Limb (tissue), 2 donors: ENCODE results near the gene PRKCE.

Experiments used
- DNase-seq, 2 donors: peaks; one replicate each; pipeline ENCODE4 v3.0.0-alpha.2; 2016; ENCODE audit errors: extremely low spot score in 2 of 2

PRKCE gene

DNA sequence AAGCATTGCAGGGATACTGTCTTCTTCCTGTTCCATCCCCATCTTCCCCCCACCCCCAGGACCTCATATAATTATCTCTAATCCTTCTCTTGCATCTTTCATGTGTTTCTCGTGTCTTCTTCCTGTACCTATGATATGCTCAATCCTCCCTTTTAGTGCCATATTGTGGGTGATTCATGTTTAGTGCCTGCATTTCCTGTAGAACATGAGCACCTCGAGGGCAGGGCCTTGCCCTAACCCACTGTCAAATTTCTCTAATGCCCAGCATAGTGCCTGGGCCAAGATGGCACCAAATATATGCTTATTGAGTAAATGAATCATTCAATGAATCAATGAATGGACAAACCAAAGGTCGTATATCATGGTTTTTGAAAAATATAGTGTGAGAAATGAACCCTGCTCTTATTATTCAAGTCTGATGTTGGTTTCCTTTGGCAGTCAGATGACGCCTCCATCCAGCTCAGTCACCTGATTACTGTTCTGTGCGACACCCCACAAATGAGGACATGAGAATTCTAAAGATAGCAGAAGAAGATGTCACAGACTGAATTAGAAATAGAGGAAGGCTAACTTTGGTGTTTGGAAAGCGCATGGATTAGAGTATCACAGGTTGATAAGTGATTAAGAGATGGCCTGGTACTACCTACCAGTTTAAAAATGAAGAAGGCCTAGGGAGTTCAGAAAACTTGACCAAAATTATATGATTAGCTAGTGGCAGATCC is 278.4 kb downstream of the PRKCE start:
- no peak for DNase-seq

DNA sequence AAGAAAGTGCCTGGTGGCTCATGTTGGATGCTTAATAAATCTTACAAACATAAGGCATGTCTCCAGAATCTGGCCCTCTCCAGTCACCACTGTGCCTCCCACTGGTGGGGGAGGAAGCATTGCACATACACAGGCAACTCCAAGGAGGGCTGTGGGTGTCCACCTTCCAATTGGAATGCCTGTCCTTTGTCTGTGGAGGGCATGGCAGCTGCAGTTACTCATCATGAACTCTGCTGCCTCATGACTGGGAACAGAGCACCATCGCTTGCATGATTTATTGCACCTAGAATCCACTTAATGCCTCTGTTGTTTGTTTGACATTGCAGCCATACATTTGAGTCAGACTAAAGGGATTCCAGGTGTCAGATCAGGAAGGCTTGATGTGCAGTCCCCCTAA is 278.9 kb downstream of the PRKCE start:
- no peak for DNase-seq

DNA sequence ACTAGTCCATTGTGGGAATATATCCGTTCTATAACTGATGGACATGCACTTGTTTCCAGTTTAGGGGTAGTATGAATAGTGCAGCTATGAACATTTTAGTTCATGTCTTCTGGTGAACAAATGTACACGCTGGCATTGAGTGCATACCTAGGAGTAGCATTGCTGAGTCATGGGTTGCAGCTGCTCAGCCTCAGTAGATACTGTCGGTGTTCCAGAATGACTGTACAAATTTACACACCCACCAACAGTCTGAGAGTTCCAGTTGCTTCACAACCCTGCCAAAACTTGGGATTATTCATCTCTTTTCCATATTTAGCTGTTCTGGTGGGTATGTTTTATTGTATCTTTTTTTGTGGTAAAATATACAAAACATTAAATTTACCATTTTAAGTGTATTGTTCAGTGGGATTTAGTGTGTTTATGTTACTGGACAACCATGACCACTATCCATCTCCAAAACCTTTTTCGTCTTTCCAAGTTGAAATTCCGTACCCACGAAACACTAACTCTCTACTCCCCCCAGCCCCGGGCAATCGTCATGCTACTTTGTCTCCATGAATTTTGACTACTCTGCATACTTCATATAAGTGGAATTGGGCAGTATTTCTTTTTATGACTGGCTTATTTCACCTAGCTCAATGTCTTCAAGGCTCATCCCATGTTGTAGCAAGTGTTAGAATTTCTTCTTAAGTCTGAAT is 281.0 kb downstream of the PRKCE start:
- DNase-seq: no peak

DNA sequence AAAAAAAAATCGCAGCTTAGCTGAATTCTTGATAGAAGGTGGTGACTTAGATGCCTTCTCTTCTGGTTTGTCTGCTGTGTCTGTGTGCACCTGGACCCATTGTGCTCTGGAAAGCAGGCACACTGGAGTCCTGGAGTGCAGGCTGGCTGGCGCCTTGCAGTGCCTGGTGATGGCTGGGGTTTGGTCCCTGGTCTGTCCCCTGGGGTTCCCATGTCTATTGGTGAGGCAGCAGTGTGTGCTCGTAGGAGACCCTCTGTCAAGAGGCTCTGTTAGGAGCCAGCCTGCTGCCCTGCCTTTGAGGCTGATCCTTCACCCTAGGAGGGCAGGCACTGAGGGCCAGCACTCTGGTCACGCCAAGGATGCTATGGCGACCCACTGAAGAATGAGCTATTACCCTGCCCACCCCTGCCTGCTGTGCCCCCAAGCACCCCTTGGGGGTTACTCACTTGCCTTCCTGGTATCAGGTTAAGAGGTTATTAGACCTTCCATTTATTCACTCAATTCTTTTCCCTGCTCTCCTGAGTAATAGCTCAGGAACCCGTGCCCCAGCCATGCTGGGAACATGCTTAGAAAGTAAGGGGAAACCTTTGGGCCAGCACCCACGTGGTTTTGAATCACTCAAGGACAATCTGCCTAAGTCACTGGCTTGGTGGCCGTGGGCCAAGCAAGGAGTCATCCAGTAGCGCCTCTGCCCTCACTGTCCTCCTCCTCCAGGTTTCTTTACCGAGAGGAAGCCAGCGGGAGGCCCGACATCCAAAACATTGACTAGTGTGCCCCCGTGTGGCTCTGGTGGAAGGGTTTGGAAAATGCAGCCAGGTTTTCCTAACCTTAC is 284.5 kb downstream of the PRKCE start:
- DNase-seq: peak; percentile 85 to 88

DNA sequence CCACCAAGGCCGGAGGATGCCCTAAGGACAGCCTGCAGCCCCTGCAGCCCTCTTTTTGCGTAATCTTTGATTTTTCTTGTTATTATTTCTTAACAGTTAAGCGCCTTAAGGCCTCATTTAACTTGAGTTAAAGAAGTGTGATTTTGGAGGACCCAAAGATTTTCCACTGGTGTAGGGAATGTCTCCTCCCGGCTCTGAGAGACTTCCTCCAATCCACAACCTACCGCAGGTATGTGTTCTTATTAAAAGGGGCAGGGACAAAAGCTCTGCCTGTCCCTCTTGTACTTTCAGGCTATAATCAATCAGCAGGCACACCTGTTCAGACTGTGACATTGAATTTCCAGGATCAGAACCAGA is 285.1 kb downstream of the PRKCE start:
- no peak for DNase-seq

DNA sequence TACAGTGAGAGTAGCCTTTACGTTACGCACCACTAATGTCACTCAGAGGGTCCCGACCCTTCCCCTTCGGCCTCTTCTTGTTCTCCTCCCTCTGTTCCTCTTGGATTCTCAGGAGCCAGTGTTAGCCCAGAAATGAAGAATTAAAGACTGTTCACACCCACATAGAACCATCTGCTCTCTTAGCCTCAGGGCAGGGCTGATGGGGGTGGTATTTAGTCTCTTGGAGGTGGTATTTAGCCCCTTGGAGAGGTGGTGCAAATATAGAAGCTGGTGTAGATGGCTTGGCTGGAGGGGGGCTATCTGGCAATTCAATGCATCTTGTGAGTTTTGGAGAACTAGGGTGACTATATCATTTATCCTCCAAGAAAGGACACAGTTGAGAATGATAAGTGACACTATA is 286.5 kb downstream of the PRKCE start:
- DNase-seq: no peak

DNA sequence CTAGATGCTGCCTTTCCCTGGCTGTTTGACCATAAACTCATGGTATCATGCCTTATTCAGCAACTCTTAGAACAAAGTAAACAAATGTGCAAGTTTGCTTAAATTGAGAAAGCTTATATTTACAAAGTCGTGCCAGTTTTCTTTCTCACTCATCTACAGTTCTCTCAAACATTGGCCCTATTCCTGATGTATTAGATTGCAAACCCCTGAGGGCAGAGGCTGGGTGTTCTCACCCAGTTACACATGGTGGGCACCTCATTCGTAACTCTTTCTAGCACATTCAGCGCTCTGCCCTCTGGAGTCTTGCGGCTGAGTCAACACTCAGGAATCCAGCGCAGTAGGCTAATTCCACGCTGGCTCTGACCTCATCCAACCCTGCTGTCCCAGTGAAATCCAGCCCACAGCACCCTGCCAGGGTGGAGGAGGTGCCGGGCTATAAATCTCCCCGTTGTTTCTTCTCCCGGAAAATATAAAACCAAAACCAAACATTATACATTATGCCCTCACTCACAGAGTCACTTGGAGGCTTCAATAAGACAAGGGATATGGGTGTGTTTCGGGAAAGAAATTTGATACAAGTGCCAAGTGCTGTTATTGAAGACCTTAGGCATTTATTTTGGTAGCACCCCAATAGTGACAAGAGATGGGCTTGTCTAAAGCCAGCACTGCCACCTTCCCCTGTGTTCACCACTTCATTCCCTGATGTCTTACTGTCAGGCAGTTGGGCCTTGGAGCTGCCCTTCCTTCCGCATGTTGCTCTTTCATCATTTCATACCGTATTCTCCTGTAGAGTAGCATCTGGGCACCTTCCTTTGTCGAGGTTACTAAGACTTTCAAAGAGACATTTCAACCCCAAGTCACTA is 287.4 kb downstream of the PRKCE start:
- DNase-seq: peak; percentile 51 to 52

DNA sequence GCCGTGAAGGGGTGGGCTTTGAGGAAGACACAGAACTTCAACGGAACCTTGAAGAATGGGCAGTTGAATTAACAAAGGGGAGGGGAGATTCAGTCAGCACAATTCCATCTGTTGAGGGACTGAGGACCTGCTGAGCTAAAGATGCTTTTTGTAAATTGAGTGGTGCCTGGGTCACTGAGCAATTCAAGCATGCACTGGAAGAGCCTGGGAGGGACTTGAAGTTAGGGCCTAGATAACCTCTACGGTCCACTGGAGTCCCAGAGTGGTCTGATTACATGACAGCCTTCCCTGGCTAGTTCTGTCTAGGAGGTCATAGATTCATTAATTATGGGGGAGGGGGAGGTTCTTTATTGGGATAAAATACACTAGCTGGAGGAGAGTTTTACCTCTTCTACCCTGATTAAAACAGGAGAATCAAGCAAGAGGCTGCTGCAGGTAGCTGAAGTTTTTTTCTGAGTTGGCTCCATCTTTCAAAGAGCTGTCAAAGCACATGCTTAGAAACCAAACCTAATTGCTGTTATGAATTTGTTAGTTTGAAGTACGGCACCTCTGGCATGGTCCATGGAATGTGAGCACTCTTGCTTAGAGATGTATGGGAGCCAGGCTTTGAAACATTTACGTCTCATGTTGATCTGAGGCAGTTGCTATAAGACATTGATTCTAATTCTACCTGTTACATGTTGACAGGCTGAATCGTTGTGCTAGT is 290.2 kb downstream of the PRKCE start:
- no peak for DNase-seq

DNA sequence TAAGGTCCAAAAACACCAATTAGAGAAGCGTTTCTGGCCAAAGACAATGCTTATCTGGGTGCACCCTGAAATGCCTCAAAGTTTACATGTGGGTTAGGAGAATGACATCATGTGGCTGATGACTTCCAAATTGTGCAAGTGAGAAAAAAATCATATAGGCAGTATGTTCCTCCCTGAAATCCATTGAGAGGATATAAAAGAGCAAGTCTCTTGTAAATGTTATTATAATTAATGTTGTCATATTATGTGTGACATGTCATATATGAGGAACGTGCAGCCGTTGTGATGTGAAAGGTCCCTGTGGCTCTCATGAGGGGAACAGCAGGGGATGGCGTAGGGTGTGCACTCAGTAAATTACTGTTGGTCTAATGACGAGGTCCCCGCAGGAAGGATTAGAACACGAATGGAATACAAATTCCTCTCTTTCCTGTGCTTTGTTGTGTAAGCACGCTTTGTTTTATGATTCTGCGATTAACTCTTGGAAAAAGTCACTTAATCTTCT is 290.8 kb downstream of the PRKCE start:
- DNase-seq: no peak

DNA sequence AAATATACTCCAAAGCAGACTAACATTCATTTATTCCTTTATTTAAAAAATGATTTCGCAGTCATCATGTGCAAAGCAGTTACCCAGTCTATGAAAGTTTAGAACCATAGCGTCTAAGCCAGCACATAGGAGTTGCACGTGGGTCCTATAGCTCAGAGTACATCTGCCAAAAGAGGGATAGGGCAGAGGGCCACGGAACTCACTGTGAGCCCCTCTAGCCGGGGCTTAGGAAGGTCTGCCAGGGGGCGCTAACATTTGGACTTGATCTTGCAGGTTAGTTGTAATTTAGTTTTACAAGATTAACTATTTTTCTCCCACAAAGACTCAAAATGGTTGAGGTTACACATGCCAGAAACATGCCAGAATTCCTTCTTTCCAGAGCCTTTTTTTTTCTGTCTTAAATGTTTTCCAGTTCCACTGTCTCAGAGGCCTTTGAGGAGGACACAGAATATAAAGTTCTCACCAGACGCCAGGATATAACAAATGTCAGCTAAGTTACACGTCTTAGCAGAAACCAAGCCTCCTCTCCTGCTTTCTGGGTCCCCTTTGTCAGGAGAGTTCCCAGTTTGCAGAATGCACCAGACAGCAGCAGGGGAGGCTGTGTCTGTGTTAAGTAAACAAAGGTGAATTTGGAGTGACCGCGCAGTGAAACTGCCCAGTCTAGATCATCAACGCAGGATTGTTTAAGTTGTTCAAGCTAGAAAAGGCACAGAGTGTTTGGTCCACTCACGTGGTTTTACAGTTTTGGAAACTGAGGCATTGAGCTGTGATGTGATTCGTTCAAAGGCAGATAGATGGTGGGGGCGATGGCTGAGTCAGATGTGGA is 292.0 kb downstream of the PRKCE start:
- peak in 1 of 2 donors; percentile 36 for DNase-seq

DNA sequence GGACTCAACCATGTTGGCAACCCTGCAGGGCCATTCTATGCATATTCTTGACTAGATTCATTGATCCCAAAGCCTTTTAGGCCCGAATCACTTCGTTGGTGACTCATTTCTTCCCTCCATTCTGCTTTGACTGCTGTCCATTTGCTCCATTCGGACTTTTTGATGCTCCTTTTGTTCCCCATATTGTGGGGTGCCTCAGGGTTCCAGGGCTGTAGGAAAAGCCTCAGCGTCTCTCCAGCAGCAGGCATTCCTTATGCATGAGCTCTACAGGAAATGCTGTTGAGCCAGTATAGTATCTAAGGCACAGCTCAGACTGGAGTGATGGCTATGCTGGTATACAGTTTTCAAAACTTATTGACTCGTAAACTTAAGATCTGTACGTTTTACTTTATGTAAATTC is 292.6 kb downstream of the PRKCE start:
- DNase-seq: no peak

DNA sequence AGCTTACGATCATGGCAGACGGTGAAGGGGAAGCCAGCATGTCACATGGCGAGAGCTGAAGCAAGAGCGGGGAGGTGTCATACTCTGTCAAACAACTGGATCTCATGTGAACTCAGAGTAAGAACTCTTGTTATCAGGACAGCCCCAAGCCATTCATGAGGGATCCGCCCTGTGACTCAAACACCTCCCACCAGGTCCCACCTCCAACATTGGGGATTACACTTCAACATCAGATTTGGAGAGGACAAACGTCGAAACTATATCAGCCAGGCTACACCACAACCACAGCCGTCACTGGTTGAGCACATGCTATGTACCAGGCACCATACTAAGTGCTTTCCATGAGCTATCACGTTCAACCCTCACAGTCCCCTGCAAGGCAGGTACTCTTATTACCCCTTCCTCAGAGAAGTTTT is 293.8 kb downstream of the PRKCE start:
- DNase-seq: peak in 1 of 2 donors; percentile 6

DNA sequence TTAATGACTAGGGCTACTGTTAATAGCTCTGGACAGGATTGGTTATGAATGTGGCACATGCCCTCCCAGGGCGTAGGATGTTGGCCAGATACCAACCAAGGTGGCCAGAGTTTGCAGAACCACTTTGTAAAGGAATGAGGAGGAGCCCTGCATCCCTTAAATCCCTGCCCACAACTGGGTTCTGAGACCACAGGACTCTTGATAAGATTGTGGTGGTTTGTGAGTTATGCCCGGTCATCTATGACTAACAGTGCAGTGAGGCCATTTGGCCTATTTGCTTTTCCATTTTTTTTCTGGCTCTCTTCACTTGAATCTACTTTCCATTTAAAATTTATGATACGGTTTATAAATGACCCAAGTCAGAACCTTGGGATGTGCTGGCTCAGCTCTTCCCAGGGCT is 294.5 kb downstream of the PRKCE start:
- peak in 1 of 2 donors; percentile 3 for DNase-seq

DNA sequence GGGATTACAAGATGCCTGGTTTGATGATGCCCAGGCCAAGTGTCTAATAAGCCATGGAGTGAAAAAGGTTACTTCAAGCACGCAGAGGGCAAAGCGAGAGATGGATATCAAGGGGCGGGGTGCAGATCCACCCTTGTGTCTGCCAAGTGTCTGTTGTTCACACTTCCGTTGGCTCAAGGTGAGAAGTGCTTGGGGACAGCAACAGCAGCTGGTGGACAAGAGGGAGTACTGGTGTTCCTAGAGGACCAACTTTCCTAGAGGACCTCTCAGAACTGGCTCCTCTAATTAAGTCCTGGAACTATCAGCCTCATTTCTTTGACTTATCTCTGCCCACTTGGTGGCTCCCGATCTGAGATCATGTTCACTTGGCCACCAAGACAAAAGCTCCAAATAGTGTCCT is 299.1 kb downstream of the PRKCE start:
- DNase-seq: no peak

DNA sequence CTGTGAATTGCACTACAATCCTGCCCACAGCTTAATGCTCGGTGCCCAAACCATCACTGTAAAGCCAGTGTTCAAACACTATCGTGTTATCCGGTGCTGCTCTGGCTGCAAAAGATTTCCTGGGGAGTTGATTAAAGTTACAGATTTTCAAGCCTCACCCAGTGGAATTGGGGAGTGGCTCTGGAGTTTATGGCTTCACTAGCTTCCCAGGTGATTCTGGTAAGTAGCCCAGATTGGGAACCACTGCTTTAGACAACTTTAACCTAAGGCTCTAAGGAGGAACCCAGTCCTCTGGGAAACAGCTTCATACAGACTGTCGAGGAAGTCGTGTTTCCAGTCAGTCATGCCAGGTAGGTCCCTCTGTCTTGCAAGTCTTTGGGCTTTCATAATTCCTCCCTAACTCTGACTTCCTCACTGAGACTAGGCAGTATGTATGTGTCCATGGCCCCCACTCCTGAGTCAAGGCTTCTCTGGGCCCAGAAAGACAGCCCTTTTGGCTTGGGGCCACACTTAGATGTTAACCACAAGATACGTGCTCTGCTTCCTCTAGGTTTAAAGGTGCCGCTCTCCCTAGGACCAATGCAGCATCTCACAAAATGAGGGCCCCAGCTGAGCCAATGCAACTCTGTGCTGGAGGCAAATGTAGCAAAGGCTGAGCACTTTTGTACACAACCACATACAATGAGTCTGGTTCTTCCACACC is 299.7 kb downstream of the PRKCE start:
- DNase-seq: no peak

DNA sequence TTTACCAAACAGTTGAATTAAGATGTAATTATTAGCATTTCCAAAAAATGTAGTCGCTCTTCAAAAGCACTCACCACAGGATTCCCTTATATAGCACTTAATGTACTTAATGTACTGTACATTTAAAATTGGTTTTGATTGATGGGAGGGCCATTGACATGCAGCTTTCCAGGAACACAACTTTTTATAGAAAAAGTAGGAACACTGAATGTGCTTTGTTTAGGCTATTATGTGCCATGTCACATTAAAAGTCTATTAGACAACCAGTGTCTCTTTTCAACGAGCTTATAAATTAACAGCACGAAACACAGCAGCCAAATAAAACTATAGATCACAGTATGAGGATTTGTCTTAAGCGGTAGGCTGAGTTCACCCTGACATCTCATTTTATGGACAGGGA is 301.1 kb downstream of the PRKCE start:
- DNase-seq: no peak

DNA sequence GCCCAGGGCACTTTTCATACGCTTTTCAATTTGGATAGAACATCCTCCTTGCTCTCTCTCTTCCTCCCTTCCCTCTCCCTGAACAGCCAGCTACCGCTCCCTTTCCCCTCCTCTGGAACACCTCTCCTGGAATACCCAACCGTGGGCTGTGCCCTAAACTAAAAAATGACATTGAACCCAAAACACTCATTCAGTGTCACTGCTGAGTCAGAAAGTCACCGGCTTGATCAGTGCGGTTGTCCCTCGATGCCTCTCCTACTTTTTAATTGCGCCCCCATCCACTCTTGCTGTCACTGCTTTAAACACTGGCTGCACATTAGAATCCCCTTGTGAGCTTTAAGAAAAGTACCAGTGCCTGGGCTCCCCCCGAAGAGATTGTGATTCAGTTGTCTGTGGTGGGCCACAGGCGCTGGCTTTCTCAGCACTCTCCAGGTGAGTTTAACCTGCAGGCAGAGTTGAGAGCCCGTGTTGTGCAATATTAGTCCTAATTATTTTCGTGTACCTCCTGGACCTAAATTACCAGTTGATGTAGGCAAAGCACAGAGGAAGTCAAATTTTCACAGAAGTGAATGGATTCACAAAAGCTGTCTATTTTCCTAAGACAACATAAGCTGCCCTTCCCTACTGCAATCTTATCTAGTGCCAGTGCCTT is 302.0 kb downstream of the PRKCE start:
- no peak for DNase-seq

DNA sequence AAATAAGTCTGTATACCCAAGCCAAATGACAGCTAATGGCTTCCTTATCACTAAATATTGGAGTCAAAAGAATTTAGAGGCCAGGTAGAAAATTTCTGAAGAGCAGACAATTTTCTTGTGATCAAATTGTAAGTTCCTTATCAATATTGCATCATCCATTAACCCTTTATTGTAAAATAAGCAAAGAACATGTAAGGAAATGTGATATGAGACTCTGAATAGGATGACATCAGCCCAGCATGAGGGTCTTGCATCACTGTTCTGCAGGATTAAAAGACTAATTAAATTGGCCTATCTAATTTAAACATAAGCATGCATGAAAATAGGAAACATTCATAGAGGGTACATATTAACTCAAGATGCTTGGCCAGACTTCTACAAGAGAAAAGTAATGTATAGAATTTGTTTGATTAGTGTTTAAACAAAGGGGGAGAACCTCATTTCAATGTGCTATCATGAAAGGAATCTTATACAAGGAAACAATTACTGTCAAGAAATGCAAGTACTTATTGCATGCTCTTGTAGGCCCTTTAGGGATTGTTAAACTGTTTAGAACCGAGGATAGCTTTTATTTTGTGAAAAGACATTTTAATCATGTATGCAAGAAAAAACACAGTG is 302.9 kb downstream of the PRKCE start:
- no peak for DNase-seq
